MM.1S (cell line): Measurements from ENCODE around the gene PCNT.

Source experiments
- DNase-seq: peaks from one replicate; pipeline ENCODE4 v3.0.0-alpha.2; 2015
- H2AFZ ChIP-seq: fragments of 300-600 bp; sonication (generic); 2 replicates; pipeline ENCODE4 v1.6.0; 2016; ENCODE audit warnings: antibody characterized with exemption, low read length
- H3F3A ChIP-seq: fragments of 300-600 bp; sonication (generic); 2 replicates; pipeline ENCODE4 v1.6.1; 2016; ENCODE audit warnings: mild to moderate bottlenecking, antibody characterized with exemption, low read length, moderate library complexity, mixed read lengths; ENCODE audit not compliant: insufficient read depth
- H3K27ac ChIP-seq: fragments of 300-600 bp; sonication (generic); 2 replicates; pipeline ENCODE4 v1.5.1; 2016; ENCODE audit warnings: mild to moderate bottlenecking, low read length
- H3K27me3 ChIP-seq: fragments of 300-600 bp; sonication (generic); replicated peaks from 2 replicates; pipeline ENCODE4 v1.6.0; 2016; ENCODE audit warnings: low read length; ENCODE audit not compliant: insufficient read depth
- H3K36me3 ChIP-seq: fragments of 300-600 bp; sonication (generic); replicated peaks from 2 replicates; pipeline ENCODE4 v1.6.1; 2016; ENCODE audit warnings: mild to moderate bottlenecking, low read length, mixed read lengths; ENCODE audit not compliant: insufficient read depth
- H3K4me1 ChIP-seq: fragments of 300-600 bp; sonication (generic); 2 replicates; pipeline ENCODE4 v1.6.1; 2016; ENCODE audit warnings: low read length, mixed read lengths
- H3K4me2 ChIP-seq: fragments of 300-600 bp; sonication (generic); 2 replicates; pipeline ENCODE4 v1.6.0; 2016; ENCODE audit warnings: low read depth, low read length
- H3K4me3 ChIP-seq: fragments of 300-600 bp; sonication (generic); 2 replicates; pipeline ENCODE4 v1.5.1; 2016; ENCODE audit warnings: low read length, mixed read lengths
- H3K79me2 ChIP-seq: fragments of 300-600 bp; sonication (generic); 2 replicates; pipeline ENCODE4 v1.6.1; 2016; ENCODE audit warnings: mixed run types, low read length, mixed read lengths
- H3K9ac ChIP-seq: fragments of 300-600 bp; sonication (generic); 2 replicates; pipeline ENCODE4 v1.6.1; 2016; ENCODE audit warnings: low read length, mixed read lengths
- H3K9me2 ChIP-seq: fragments of 300-600 bp; sonication (generic); replicated peaks from 2 replicates; pipeline ENCODE4 v1.6.1; 2016; ENCODE audit warnings: mild to moderate bottlenecking, low read length, mixed read lengths; ENCODE audit not compliant: insufficient read depth
- H3K9me3 ChIP-seq: fragments of 300-600 bp; sonication (generic); replicated peaks from 2 replicates; pipeline ENCODE4 v1.6.1; 2016; ENCODE audit warnings: mild to moderate bottlenecking, low read length, mixed read lengths; ENCODE audit not compliant: insufficient read depth
- H4K20me1 ChIP-seq: fragments of 300-600 bp; sonication (generic); 2 replicates; pipeline ENCODE4 v1.6.1; 2016; ENCODE audit warnings: mild to moderate bottlenecking, low read length, moderate library complexity, mixed read lengths; ENCODE audit not compliant: insufficient read depth
- EZH2 ChIP-seq: fragments of 300-600 bp; sonication (generic); optimal IDR thresholded peaks from 2 replicates; pipeline ENCODE3; 2017; ENCODE audit warnings: low read depth, mild to moderate bottlenecking, antibody characterized with exemption, low read length, mixed read lengths
- EZH2phosphoT487 ChIP-seq: fragments of 300-600 bp; sonication (generic); IDR thresholded peaks from 2 replicates; pipeline ENCODE4 v1.6.1; 2018; ENCODE audit warnings: antibody characterized with exemption, low read length
- TF ChIP-seq, protein P1 (sequence below): fragments of 300-600 bp; sonication (generic); IDR thresholded peaks from 2 replicates; pipeline ENCODE4 v1.5.1; 2016; ENCODE audit warnings: antibody characterized with exemption, low read length, mixed read lengths

Gene PCNT

DNA sequence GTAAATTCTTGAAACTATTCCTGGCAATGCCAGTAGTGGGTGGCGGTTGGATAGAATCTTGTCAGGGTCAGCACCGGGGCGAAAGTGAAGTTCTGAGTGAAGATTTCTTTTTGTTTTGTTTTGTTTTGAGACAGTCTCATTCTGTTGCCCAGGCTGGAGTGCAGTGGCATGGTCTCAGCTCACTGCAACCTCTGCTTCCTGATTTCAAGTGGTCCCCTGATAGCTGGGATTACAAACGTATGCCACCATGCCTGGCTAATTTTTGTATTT is 33.3 kb downstream of the PCNT start:
- Histone ChIP-seq H3K9me3 (no peaks in the 10 kb centered on the region), H3K9me2 (no peaks in the 10 kb centered on the region), H3F3A (peaks cover 31% of the 10 kb centered on the region), H3K4me3 (peak overlapping the region; percentile 41), H3K4me2 (peak overlapping the region; percentile 89), H3K9ac (peak overlapping the region; percentile 23; the same call in 1 of the 2 replicates), H4K20me1 (no peaks in the 10 kb centered on the region), H3K27ac (peak overlapping the region; percentile 74), H3K36me3 (peaks cover 18% of the 10 kb centered on the region), H3K4me1 (peaks cover 34% of the 10 kb centered on the region), H3K27me3 (no peaks in the 10 kb centered on the region), H2AFZ (peak overlapping the region; percentile 14; the same call in 1 of the 2 replicates), H3K79me2 (peaks cover 22% of the 10 kb centered on the region)
- no peak for TF ChIP-seq EZH2phosphoT487
- no peak for TF ChIP-seq EZH2
- TF ChIP-seq, protein P1, sequence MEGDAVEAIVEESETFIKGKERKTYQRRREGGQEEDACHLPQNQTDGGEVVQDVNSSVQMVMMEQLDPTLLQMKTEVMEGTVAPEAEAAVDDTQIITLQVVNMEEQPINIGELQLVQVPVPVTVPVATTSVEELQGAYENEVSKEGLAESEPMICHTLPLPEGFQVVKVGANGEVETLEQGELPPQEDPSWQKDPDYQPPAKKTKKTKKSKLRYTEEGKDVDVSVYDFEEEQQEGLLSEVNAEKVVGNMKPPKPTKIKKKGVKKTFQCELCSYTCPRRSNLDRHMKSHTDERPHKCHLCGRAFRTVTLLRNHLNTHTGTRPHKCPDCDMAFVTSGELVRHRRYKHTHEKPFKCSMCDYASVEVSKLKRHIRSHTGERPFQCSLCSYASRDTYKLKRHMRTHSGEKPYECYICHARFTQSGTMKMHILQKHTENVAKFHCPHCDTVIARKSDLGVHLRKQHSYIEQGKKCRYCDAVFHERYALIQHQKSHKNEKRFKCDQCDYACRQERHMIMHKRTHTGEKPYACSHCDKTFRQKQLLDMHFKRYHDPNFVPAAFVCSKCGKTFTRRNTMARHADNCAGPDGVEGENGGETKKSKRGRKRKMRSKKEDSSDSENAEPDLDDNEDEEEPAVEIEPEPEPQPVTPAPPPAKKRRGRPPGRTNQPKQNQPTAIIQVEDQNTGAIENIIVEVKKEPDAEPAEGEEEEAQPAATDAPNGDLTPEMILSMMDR: no peak
- peak; percentile 64 for DNase-seq

DNA sequence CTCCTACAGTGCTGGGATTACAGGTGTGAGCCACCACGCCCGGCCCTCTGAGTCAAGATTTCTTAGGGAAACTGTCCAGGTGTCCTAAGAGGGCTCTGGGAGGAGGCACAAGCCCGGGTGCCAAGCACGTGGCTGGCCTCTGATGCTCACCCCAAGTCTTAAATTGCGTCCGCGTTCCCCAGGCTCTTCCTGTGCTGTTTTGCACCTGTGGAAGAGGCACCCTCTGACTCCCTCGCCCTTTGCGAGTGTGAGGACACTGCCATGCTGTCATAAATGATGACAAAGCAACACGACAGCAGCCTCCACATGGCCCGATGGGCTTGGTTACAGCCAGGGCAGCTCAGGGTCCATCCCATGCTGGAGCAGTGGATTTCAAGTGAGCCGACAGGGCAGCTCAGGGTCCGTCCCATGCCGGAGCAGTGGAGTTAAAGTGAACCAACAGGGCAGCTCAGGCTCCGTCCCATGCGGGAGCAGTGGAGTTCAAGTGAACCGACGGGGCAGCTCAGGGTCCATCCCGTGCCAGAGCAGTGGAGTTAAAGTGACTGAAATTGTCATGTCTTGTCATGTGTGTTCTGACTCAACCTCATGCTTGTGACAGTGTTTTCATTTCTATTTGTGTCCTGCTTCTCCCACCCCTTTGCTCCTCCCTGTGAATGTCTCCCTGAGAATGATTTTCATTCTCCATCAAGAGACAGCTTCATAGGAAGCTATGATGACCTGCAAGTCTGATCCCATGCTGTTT is 33.9 kb downstream of the PCNT start:
- DNase-seq: no peak
- Histone ChIP-seq H3K27me3 (no peaks in the 10 kb centered on the region), H3K9me2 (no peaks in the 10 kb centered on the region), H4K20me1 (no peaks in the 10 kb centered on the region), H3K9ac (no peak overlapping the region), H2AFZ (no peak overlapping the region), H3K4me3 (peak overlapping the region; percentile 41; the same call in 1 of the 2 replicates), H3K27ac (peak overlapping the region; percentile 74; the same call in 1 of the 2 replicates), H3K36me3 (peaks cover 18% of the 10 kb centered on the region), H3K9me3 (no peaks in the 10 kb centered on the region), H3F3A (peaks cover 31% of the 10 kb centered on the region), H3K4me1 (peaks cover 34% of the 10 kb centered on the region), H3K4me2 (peak overlapping the region; percentile 89), H3K79me2 (peaks cover 26% of the 10 kb centered on the region)
- TF ChIP-seq EZH2: no peak
- TF ChIP-seq, protein P1: no peak
- TF ChIP-seq EZH2phosphoT487: no peak

DNA sequence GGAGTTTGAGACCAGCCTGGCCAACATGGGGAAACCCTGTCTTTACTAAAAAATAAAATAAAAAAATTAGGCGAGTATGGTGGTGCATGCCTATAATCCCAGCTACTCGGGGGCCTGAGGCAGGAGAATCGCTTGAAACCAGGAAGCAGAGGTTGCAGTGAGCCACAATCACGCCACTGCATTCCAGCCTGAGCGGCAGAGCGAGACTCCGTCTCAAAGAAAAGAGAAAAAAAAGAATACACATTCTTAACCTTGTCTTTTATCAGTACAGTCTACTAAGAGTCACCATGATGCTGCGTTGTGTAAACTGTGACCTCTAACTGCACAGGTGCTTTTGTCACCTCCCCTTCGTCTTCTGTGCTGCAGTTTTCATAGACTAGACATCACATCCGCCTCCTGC is 37.2 kb downstream of the PCNT start:
- no peak overlapping the region for H3K9ac ChIP-seq
- no peaks in the 10 kb centered on the region for H4K20me1 ChIP-seq
- no peak overlapping the region for H3K4me2 ChIP-seq
- no peaks in the 10 kb centered on the region for H3K9me2 ChIP-seq
- no peak overlapping the region for H3K4me3 ChIP-seq
- no peaks in the 10 kb centered on the region for H3K27me3 ChIP-seq
- no peak overlapping the region for H2AFZ ChIP-seq
- TF ChIP-seq EZH2phosphoT487 (no peak), EZH2 (no peak)
- TF ChIP-seq, protein P1: no peak
- no peak for DNase-seq
- H3K4me1 ChIP-seq: peaks cover 22% of the 10 kb centered on the region
- H3K27ac ChIP-seq: no peak overlapping the region
- H3K36me3 ChIP-seq: peaks cover 23% of the 10 kb centered on the region
- H3K79me2 ChIP-seq: peaks cover 50% of the 10 kb centered on the region
- no peaks in the 10 kb centered on the region for H3K9me3 ChIP-seq
- peaks cover 22% of the 10 kb centered on the region for H3F3A ChIP-seq
